GM18907 (cell line): ENCODE measurements around the gene SIK3.

ENCODE experiments used
- ATAC-seq: cut with Tn5 transposase; IDR thresholded peaks from one replicate; pipeline ENCODE4 v1.9.1; 2021; ENCODE audit warnings: mild to moderate bottlenecking, moderate library complexity; ENCODE audit not compliant: unreplicated experiment

Gene SIK3

GRCh38 chr11:116903090-116903489 is 195.1 kb downstream of the SIK3 start:
- no peak for ATAC-seq

- no peak for ATAC-seq
These were observed 196.1 kb downstream of the SIK3 start for GRCh38 chr11:116901964-116902688.

DNA sequence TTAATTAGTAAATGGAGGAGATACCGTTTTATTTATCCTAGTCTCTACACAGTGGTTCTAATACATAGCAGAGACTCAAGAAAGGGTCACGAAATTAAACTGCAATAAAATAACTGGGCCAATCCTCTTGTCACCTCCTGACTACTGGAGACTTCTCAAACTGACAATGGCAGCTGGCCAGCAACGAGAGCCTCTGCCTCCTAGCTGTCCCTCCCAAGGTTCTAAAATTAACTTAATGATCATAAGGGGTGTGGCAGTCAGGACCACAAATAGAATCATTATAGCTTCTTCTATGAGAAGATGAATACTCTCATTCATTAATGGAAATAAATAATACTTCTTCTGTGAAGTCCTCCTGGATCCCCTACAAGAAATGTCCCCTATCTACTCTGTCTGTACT is 197.0 kb downstream of the SIK3 start:
- ATAC-seq: no peak

- ATAC-seq: no peak
These were observed 202.0 kb downstream of the SIK3 start for GRCh38 chr11:116896211-116896610.

DNA sequence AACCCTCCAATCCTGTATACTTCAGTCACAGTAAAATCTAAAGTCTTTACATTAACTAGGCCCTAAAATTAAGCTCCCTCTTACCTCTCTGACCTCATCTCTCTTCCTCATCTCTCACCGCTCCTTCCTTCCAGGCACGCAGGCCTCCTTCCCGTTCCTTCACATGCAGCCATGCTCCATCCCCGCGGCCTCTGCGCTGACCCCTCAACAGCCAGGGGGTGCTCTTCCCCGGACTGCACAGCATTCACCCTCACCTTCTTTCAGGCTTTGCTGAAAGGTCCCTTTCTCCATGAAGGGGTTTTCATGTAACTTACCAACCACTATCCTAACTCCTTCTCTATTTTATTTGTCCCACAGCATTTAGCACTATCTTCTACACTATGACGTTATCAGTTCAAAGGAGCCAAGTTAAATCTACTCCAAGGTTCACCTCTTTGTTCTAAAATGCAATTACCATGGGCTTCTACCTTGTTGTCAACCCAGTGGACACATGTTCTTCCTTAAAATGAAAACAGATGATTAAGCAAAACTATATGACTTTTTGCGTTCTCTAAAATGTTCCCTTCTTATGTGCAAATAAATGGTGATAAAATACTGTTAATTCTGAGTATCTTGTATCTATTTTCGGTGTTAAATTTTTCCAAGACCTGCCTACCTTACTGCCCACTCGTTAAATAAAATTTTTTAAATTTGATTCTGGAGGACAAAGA is 203.0 kb downstream of the SIK3 start:
- ATAC-seq: no peak

- no peak for ATAC-seq
These were observed 204.3 kb downstream of the SIK3 start for GRCh38 chr11:116893906-116894305.

DNA sequence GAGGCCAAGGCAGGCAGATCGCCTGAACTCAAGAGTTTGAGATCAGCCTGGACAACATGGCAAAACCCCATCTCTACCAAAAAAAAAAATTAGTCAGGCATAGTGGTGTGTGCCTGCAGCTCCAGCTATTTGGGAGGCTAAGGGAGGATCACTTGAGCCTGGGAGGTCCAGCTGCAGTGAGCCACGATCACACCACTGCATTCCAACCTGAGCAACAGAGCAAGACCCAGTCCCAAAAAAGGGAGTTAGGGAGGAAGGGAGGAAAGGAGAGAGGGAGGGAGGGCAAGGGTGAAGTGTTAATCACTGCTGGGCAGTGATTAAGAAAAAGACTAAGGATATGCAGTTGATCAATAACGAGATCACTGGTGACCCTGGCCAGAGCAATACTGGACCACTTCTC is 204.8 kb downstream of the SIK3 start:
- ATAC-seq: no peak

DNA sequence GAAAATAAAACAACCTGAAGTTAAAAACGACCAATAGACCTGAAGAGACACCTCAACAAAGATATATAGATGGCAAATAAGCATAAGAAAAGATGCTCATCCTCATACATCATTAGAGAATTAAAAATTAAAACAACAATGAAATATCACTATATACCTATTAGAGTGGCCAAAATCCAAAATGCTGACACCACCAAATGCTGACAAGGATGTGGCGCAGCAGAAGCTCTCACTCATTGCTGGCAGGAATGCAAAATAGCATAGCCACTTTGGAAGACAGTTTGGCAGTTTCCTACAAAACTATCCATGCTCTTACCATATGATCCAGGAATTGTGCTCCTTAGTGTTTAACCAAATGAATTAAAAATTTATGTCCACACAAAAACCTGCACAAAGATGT is 205.9 kb downstream of the SIK3 start:
- ATAC-seq: no peak

DNA sequence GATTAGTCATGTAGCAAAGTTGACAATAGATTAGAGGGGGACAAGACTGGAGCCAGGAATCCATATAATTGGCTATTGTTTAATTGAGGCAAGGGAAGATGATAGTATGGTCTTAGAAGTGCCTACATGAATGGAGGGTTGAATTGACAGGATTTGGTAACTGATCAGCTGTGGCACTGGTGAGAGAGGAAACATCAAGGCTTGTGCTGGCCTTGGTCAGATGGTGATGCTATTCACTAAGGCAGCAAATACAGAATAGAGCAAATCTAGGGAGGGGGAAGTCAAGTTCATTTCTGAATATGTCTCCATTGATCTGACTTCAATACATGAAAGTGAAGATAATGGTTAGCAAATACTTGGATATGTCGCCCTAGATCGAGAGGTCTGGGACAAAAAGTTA is 206.5 kb downstream of the SIK3 start:
- ATAC-seq: no peak

GRCh38 chr11:116890607-116891006 is 207.6 kb downstream of the SIK3 start:
- ATAC-seq: no peak

GRCh38 chr11:116890193-116890592 is 208.0 kb downstream of the SIK3 start:
- peak; percentile 89 for ATAC-seq

- ATAC-seq: no peak
These were observed 209.2 kb downstream of the SIK3 start for GRCh38 chr11:116888884-116889549.

DNA sequence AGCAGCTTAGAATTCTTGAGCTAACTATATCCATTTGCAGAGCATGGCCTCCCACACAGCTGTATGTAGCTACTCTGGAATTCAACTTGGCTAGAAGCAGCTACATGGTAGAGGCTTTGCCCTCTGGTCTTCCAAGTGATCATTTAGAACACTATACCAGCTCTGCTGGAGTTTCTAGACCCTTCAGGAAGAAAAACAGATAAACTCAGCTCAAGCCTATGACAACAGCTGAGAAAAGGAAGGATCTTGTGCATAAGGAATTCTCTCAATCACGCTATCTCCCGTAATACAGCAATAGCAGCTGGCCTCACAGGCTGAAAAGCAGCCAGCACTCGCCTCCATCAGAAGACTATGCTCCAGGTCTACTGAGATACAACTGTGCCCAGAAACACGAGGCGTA is 210.2 kb downstream of the SIK3 start:
- ATAC-seq: no peak

- ATAC-seq: no peak
These were observed 212.1 kb downstream of the SIK3 start for GRCh38 chr11:116885951-116886655.

GRCh38 chr11:116882386-116882785 is 215.8 kb downstream of the SIK3 start:
- ATAC-seq: no peak

DNA sequence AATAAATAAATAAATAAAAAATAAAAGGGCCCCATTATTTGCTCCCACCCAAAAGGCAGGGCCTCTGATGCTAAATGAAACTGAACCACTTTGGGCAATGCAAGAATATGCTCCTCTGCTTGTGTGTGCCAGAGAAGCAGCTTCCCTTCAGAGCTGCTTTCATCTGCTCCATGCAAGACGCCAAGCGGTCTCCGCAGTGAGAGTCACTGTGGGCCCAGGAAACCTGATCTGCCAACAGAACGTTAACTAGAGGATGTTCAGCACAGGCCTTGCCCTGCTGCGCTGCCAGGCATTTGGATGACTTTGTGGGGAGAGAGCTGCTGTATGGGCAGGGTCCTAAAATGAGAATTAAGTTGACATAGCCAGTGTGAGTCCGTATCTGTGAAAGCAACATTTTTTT is 217.1 kb downstream of the SIK3 start:
- ATAC-seq: no peak

GRCh38 chr11:116879800-116880625 is 218.2 kb downstream of the SIK3 start:
- ATAC-seq: no peak

DNA sequence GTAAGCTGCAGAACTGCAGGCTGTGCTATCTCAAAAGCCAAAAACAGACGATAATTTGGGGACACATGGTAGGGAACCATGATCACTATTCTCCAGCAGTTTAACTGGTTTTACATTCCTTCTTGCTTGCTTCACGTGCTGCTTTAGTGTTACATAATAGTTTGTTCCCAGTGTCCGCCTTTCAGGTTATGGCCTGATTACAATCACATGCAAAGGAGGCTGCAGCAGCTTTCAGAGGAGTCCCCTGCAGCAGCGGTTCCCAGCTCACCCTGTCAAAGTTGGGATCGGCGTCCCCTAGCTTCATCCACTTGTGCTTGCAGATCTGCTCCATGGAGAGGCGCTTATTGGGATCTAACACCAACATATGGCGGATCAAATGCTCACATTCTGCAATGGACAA is 221.6 kb downstream of the SIK3 start:
- no peak for ATAC-seq

DNA sequence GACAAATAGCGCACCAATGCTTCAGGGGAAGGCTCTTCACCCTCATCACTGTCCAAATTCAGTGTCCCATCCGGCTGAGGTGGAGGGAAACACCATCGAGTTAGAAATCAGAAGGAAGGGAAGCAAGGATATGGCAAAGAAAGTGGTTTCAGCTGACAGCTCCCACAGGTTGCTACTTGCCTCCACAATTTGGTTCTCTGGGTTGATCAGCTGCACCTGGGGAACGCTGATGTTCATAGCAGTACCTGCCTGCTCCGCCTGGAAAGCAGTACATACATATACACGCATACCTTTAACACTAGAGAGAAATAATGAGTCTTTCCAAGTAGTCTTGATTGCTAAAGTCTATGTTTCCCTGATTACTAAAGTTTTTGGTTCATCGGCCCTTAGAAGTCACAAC is 223.0 kb downstream of the SIK3 start:
- ATAC-seq: no peak

DNA sequence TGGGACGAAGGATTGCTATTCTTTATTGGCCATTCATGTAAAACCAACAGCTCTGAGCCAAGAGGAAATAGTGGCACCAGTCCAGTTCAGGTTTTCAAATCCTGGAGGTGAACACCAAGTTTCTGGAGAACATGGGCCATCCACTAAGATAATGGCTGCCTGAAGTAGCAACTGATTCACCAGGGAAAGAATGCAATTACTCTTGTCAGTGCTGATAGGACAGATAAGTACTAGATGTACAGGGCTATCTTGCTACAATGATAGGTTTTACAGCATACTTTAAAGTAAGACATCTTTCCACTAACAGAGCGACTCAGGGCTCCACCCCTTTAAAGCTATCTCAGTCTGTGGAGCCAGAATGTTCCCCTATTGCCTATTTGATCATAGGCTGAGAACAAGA is 224.0 kb downstream of the SIK3 start:
- ATAC-seq: no peak

DNA sequence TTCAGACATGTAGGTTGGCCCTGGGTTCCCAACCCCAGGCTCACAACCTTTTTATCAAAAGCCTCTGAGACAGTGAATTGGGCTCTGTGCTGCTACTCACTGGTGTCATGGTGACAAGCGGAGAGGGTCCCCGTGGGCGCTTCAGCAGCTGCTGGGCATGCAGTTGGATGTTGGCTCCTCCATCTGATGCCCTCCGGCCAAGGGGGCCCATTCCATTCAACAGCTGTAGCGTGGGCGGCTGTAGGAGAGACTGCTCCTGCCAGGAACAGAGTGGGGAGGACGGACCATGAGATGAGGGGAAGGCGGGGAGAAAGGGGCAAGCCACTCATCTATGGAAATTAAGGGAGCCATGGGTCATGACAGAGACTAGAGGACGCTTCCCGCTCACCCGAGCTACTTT is 224.8 kb downstream of the SIK3 start:
- ATAC-seq: no peak
